ENCODE results near the gene IL12RB1.

The IL12RB1 gene

DNA sequence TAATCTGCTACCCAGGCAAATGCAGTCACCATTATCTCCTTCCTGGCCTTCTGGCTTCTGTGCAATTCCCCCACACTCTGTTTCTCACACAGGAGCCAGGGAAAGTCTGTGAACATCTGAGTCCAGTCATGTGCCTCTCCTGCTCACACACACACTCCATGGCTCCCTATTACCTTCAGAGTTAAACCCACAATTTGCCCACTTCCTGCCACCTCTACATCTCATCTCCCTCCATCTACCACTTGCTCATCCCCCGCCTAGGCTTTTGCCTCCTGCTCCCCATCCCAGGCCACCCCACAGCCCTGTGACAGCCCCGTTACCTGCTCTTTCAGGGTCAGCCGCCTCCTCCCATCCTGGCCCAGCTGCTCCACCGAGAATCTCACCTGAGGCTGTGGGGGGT is 13.5 kb downstream of the IL12RB1 start:
- Mint-ChIP-seq H3K36me3 (ENCODE audit: low read depth) (no peaks in the 10 kb centered on the region), H3K9me3 (no peaks in the 10 kb centered on the region), H3K27me3 (ENCODE audit: low read depth, poor library complexity) (peaks cover 13% of the 10 kb centered on the region), H3K4me3 (no peak overlapping the region), H3K4me1 (no peaks in the 10 kb centered on the region), H3K27ac (no peak overlapping the region)
- DNase-seq, result no peak
- no peak for TF ChIP-seq CTCF (IDR thresholded peaks at IDR 0.05)

DNA sequence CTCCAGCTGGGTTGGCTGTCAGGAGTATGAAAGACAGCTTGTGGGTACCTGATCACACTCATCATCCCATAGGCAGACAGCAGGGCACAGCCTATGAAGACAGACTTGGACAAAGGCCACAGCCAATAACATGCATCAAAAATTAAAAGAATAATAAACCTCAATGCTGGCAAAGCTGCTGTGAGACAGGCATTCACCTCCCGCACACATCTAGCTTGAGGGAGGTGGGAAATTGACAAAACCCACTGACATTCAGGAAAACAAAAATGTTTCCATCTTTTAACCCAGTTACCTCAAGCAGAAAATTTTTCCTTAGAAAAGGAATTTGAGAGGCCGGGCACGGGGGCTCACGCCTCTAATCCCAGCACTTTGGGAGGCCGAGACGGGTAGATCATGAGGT is 14.4 kb downstream of the IL12RB1 start:
- Mint-ChIP-seq H3K4me1 (no peaks in the 10 kb centered on the region), H3K27ac (no peak overlapping the region), H3K27me3 (ENCODE audit: low read depth, poor library complexity) (peaks cover 11% of the 10 kb centered on the region), H3K36me3 (ENCODE audit: low read depth) (no peaks in the 10 kb centered on the region), H3K9me3 (no peaks in the 10 kb centered on the region), H3K4me3 (no peak overlapping the region)
- DNase-seq, result no peak
- no peak for TF ChIP-seq CTCF (IDR thresholded peaks at IDR 0.05)

GRCh38 chr19:18070181-18070580 is 16.6 kb downstream of the IL12RB1 start:
- peaks cover 15% of the 10 kb centered on the region for H3K27me3 Mint-ChIP-seq (ENCODE audit: low read depth, poor library complexity)
- no peak for TF ChIP-seq CTCF (IDR thresholded peaks at IDR 0.05)
- no peak overlapping the region for H3K4me3 Mint-ChIP-seq
- H3K9me3 Mint-ChIP-seq, result no peaks in the 10 kb centered on the region
- H3K36me3 Mint-ChIP-seq (ENCODE audit: low read depth), result no peaks in the 10 kb centered on the region
- H3K4me1 Mint-ChIP-seq, result no peaks in the 10 kb centered on the region
- DNase-seq, result no peak
- no peak overlapping the region for H3K27ac Mint-ChIP-seq

- Mint-ChIP-seq H3K4me3 (no peak overlapping the region), H3K4me1 (no peaks in the 10 kb centered on the region), H3K36me3 (ENCODE audit: low read depth) (no peaks in the 10 kb centered on the region)
These were observed 17.4 kb downstream of the IL12RB1 start for GRCh38 chr19:18069383-18069782.

DNA sequence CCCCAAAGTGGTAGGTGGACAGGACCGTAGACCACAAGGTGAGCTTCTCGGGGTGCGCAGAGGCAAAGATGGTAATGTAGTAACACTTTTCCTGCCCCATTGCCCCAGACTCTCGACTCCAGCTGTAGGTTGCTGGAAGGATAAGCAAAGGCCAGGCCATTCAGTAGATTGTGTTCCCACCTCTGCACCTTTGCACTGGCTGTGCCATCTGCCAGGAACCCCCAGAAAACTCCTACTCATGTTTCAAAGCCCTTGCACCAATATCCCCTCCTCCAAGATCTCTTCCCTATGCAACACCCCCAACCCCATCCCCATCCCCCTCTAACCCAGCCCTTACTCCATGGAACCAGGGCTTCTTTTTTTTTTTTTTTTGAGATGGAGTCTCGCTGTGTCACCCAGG is 18.3 kb downstream of the IL12RB1 start:
- H3K4me1 Mint-ChIP-seq, result no peaks in the 10 kb centered on the region
- no peak for TF ChIP-seq CTCF (IDR thresholded peaks at IDR 0.05)
- no peak overlapping the region for H3K4me3 Mint-ChIP-seq
- no peaks in the 10 kb centered on the region for H3K36me3 Mint-ChIP-seq (ENCODE audit: low read depth)
- H3K9me3 Mint-ChIP-seq, result no peaks in the 10 kb centered on the region
- no peak overlapping the region for H3K27ac Mint-ChIP-seq
- peaks cover 21% of the 10 kb centered on the region for H3K27me3 Mint-ChIP-seq (ENCODE audit: low read depth, poor library complexity)
- DNase-seq, result no peak

More at GRCh38 chr19:18069383-18069782, 17.4 kb downstream of the IL12RB1 start:
- Mint-ChIP-seq H3K9me3 (no peaks in the 10 kb centered on the region), H3K27ac (no peak overlapping the region), H3K27me3 (ENCODE audit: low read depth, poor library complexity) (peaks cover 18% of the 10 kb centered on the region)
- no peak for TF ChIP-seq CTCF (IDR thresholded peaks at IDR 0.05)
- DNase-seq, result no peak

- Mint-ChIP-seq H3K36me3 (ENCODE audit: low read depth) (no peaks in the 10 kb centered on the region), H3K4me1 (no peaks in the 10 kb centered on the region), H3K4me3 (no peak overlapping the region), H3K27ac (no peak overlapping the region), H3K27me3 (ENCODE audit: low read depth, poor library complexity) (peaks cover 29% of the 10 kb centered on the region), H3K9me3 (no peaks in the 10 kb centered on the region)
- no peak for DNase-seq
- no peak for TF ChIP-seq CTCF (IDR thresholded peaks at IDR 0.05)
These were observed 21.6 kb downstream of the IL12RB1 start for GRCh38 chr19:18065173-18065495.
